COLO829 (cell line): ENCODE data around the gene DEF6.

ENCODE experiments used
- DNase-seq: peaks from one replicate; pipeline ENCODE4 v3.0.0; 2012; ENCODE audit warnings: low spot score

The DEF6 gene

GRCh38 chr6:35343835-35344550 is 46.4 kb downstream of the DEF6 start:
- no peak for DNase-seq

GRCh38 chr6:35351422-35351821 is 53.8 kb downstream of the DEF6 start:
- DNase-seq: no peak

- no peak for DNase-seq
These were observed 55.1 kb downstream of the DEF6 start for GRCh38 chr6:35352735-35353134.

GRCh38 chr6:35354361-35355135 is 56.9 kb downstream of the DEF6 start:
- DNase-seq: no peak

GRCh38 chr6:35356391-35356790 is 58.8 kb downstream of the DEF6 start:
- no peak for DNase-seq

- no peak for DNase-seq
These were observed 60.1 kb downstream of the DEF6 start for GRCh38 chr6:35357677-35358076.

- no peak for DNase-seq
These were observed 60.5 kb downstream of the DEF6 start for GRCh38 chr6:35358086-35358485.

- no peak for DNase-seq
These were observed 61.7 kb downstream of the DEF6 start for GRCh38 chr6:35359346-35359743.

- DNase-seq: no peak
These were observed 62.2 kb downstream of the DEF6 start for GRCh38 chr6:35359744-35360348.

- DNase-seq: no peak
These were observed 62.9 kb downstream of the DEF6 start for GRCh38 chr6:35360349-35361138.

- no peak for DNase-seq
These were observed 64.6 kb downstream of the DEF6 start for GRCh38 chr6:35362200-35362599.

GRCh38 chr6:35363293-35363750 is 65.7 kb downstream of the DEF6 start:
- no peak for DNase-seq

- DNase-seq: no peak
These were observed 68.1 kb downstream of the DEF6 start for GRCh38 chr6:35365594-35366203.

GRCh38 chr6:35366204-35366596 is 68.6 kb downstream of the DEF6 start:
- no peak for DNase-seq

GRCh38 chr6:35367646-35368037 is 70.0 kb downstream of the DEF6 start:
- no peak for DNase-seq

GRCh38 chr6:35368038-35368887 is 70.6 kb downstream of the DEF6 start:
- peak; percentile 66 for DNase-seq

GRCh38 chr6:35370124-35370741 is 72.6 kb downstream of the DEF6 start:
- peak; percentile 49 for DNase-seq

GRCh38 chr6:35370785-35371493 is 73.3 kb downstream of the DEF6 start:
- no peak for DNase-seq
